Brain microvascular endothelial cell (primary cell): ENCODE data around the gene FOXJ1.

Experiments
- DNase-seq: peaks from one replicate; pipeline ENCODE4 v3.0.0-alpha.2; 2020
- H3K27ac ChIP-seq: fragments of 250-450 bp; sonication (Bioruptor Pico); 2 replicates; pipeline ENCODE4 v1.5.1; 2020; ENCODE audit warnings: mild to moderate bottlenecking, moderate library complexity
- H3K27me3 ChIP-seq: fragments of 250-450 bp; sonication (Bioruptor Pico); replicated peaks from 2 replicates; pipeline ENCODE4 v1.5.1; 2020; ENCODE audit warnings: mild to moderate bottlenecking
- H3K36me3 ChIP-seq: fragments of 250-450 bp; sonication (Bioruptor Pico); replicated peaks from 2 replicates; pipeline ENCODE4 v1.5.1; 2020; ENCODE audit warnings: mild to moderate bottlenecking
- H3K4me3 ChIP-seq: 2 replicates; pipeline ENCODE4 v1.5.1; 2011; ENCODE audit warnings: low read depth, mild to moderate bottlenecking, control low read depth, low read length, moderate library complexity
- in situ Hi-C: cut with HindIII; loops from 2 replicates; pipeline ENCODE4 v1.10.0; 2017; ENCODE audit warnings: low sequenced_read_pairs, low pct_ligation_motif_present
- TF ChIP-seq, protein P1 (sequence below): IDR thresholded peaks from 2 replicates; pipeline ENCODE4 v1.5.1; 2011; ENCODE audit warnings: low read depth, mild to moderate bottlenecking, moderate library complexity, low read length, control low read depth, inconsistent platforms; ENCODE audit errors: missing control alignments

Gene FOXJ1

DNA sequence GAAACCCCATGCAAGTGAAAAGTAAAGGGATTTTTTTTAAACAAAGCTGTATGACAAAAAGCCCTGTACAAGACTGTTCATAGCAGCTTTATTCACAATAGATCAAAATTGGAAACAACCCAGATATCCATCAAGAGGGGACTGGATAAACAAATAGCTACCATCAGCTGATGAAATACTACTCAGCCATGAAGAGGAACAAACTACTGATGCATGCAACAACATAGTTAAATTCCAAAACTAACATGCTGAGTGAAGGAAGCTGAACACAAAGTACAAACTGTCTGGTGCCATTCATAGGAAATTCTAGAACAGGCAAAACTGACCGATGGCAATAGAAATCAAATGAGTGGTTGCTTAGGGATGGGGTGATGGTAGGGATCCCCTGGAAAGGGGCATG, 15.1 kb downstream of the FOXJ1 start:
- TF ChIP-seq, protein P1, sequence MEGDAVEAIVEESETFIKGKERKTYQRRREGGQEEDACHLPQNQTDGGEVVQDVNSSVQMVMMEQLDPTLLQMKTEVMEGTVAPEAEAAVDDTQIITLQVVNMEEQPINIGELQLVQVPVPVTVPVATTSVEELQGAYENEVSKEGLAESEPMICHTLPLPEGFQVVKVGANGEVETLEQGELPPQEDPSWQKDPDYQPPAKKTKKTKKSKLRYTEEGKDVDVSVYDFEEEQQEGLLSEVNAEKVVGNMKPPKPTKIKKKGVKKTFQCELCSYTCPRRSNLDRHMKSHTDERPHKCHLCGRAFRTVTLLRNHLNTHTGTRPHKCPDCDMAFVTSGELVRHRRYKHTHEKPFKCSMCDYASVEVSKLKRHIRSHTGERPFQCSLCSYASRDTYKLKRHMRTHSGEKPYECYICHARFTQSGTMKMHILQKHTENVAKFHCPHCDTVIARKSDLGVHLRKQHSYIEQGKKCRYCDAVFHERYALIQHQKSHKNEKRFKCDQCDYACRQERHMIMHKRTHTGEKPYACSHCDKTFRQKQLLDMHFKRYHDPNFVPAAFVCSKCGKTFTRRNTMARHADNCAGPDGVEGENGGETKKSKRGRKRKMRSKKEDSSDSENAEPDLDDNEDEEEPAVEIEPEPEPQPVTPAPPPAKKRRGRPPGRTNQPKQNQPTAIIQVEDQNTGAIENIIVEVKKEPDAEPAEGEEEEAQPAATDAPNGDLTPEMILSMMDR = no peak
- H3K36me3 ChIP-seq = no peaks in the 10 kb centered on the region
- H3K27ac ChIP-seq = no peak overlapping the region
- in situ Hi-C loops = no loop called here
- H3K4me3 ChIP-seq = no peak overlapping the region
- DNase-seq = no peak
- peaks cover 7% of the 10 kb centered on the region for H3K27me3 ChIP-seq

DNA sequence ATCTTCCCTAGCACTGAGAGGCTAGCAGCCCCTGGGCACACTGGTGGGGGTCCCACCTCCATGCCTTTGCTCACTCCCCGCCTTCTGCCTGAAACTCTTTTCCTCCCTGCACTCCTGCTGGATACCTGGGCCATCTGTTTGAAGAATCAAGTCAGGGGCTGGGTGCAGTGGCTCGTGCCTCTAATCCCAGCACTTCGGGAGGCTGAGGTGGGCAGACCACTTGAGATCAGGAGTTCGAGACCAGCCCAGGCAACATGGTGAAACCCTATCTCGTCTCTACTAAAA, 15.7 kb downstream of the FOXJ1 start:
- TF ChIP-seq, protein P1 = no peak
- no peaks in the 10 kb centered on the region for H3K36me3 ChIP-seq
- no peak overlapping the region for H3K4me3 ChIP-seq
- no peak for DNase-seq
- in situ Hi-C loops = no loop called here
- H3K27me3 ChIP-seq = peaks cover 1% of the 10 kb centered on the region
- H3K27ac ChIP-seq = no peak overlapping the region

DNA sequence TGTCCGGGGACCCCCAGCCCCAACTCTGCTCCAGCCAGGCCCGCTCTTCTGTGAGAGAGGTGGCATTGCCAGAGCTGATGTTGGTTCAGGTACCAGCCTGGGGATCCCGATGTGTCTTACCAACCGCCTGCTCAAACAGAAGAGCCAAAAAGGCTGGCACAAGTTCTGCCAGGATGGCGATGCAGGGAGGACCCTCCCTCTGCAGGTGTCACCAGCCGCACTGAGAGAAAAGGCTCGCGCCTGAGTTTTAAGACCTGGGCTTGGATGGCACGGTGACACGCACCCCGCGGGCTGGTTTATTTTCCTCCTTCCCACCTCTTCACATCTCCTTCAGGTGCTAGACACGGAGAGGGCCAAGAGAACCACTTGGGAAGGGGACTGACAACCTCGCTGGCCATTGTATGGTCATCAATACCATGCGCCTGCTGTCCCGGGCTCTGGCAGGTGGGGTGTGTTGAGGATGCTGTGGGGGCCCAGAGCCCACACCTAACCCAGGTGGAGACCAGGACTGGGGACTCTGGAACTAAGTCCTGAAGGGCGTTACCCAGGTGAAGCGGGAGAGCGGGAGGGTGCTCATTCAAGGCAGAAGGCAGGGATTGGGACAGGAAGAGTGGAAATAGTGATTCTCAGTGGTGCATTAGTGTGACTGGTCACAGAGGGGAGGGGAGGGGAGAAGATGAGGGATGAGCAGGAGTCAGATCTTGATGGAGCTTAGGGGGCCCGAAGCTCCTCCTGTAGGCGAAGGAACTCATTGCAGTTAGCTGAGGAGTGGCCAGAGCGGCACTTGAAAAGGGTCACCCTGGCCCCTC, 16.3 kb downstream of the FOXJ1 start:
- no peaks in the 10 kb centered on the region for H3K36me3 ChIP-seq
- H3K4me3 ChIP-seq = no peak overlapping the region
- H3K27me3 ChIP-seq = no peaks in the 10 kb centered on the region
- in situ Hi-C loops = no loop called here
- TF ChIP-seq, protein P1 = peak; percentile 59
- no peak for DNase-seq
- no peak overlapping the region for H3K27ac ChIP-seq

DNA sequence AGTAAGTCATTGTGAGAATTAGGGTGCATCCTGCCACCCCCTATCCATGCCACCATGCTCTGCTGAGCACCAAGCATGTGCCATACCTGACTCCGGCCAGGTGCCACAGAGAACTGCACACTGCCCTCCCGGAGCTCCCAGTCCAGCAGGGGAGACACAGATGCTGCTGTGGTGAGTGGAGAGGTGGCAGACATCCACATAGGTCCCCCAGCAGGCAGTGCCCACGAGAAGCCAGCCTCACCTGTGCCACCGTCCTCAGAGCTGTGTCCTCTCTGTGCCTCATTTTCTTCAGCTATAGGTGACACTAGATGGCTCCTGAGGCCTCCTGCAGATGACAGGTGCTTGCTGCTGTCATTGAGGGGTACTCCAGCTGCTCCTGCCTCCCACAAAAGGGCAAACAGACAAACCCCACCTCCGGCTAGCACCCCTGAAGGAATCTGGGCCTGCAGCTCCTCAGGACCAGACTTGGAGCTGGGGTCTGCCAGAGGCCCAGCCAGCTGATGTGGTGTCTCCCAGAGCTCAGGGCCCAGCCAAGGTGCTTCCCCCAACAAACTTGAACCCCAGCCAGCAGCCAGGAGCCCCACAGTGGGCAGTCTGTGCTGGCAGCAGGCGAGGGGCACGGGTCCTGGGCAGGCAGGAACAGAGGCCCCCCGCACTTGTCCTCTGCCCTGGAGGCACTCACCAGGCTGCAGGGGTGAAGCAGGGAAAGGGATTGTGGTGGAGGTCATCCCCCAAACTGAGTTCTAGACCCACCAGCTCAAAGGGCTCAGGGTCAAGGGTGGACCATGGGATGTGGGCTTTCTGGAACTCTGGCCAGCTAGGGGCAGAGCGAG, 17.1 kb downstream of the FOXJ1 start:
- H3K27me3 ChIP-seq = no peaks in the 10 kb centered on the region
- no peak for DNase-seq
- H3K4me3 ChIP-seq = no peak overlapping the region
- in situ Hi-C loops = no loop called here
- TF ChIP-seq, protein P1 = no peak
- no peaks in the 10 kb centered on the region for H3K36me3 ChIP-seq
- no peak overlapping the region for H3K27ac ChIP-seq

DNA sequence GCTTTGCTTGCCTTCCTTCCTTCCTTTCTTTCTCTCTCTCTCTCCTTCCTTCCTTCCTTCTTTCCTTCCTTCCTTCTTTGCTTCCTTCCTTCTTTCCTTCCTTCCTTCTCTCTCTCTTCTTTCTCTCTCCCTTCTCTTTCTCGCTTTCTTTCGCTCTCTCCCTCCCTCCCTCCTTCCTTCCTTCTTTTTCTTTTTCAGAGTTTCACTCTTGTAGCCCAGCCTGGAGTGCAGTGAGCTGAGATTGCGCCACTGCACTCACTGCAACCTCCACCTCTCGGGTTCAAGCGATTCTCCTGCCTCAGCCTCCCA, 17.9 kb downstream of the FOXJ1 start:
- no peak overlapping the region for H3K27ac ChIP-seq
- no peaks in the 10 kb centered on the region for H3K36me3 ChIP-seq
- DNase-seq = no peak
- in situ Hi-C loops = no loop called here
- H3K27me3 ChIP-seq = no peaks in the 10 kb centered on the region
- H3K4me3 ChIP-seq = no peak overlapping the region
- TF ChIP-seq, protein P1 = no peak
